Stimulated activated CD8-positive, alpha-beta memory T cell treated with anti-CD3 and anti-CD28 coated beads, Interleukin-12 subunit alpha, Interleukin-12 subunit beta, amount 100 ng/mL, for 4 hours (primary cell): ENCODE data around the gene TFCP2L1.
"Not testable (repeated sequence)": the region's sequence is repeated elsewhere in the genome, so short reads cannot be mapped to it uniquely, and the experiment has no call there.

ENCODE experiments used
- DNase-seq: peaks from one replicate; pipeline ENCODE4 v3.0.0-alpha.2; 2020; ENCODE audit warnings: low read depth

The TFCP2L1 gene, protein sequence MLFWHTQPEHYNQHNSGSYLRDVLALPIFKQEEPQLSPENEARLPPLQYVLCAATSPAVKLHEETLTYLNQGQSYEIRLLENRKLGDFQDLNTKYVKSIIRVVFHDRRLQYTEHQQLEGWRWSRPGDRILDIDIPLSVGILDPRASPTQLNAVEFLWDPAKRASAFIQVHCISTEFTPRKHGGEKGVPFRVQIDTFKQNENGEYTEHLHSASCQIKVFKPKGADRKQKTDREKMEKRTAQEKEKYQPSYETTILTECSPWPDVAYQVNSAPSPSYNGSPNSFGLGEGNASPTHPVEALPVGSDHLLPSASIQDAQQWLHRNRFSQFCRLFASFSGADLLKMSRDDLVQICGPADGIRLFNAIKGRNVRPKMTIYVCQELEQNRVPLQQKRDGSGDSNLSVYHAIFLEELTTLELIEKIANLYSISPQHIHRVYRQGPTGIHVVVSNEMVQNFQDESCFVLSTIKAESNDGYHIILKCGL

GRCh38 chr2:121284463-121285449, at the start of gene TFCP2L1:
TFCP2L1 (minus strand) TSS chr2:121285202; CDS start chr2:121285109, 93 bp downstream.
- no peak for DNase-seq

DNA sequence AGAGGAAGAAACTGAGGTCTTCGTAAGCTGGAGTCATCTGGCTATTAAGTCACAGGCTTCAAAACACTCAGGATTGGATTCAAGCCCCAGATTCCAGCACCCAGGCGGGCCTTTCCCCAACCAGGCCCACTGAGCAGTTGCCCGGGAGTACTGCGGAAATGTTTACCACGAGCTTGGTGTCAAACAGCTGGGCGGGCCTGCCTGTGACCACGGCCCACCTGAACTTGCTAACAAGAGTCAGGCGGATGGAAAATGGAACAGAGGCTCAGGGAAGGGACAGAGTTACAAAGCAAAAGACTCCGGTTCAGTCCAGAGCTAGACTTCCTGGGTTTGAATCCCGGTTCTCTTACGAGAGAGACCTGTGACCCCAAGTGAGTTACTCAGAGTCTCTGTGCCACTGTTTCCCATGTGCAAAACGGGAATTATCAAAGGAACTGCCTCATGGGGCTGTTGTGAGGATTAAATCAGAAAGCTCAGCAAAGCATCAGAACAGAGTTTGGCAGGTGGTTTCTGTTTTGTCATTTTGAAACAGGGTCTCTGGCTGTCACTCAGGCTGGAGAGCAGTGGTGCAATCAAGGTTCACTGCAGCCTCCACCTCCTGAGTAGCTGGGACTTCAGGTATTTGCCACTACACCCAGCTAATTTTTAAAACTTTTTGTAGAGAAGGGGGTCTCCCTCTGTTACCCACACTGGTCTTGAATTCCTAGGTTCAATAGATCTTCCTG, 49.0 kb upstream of the TFCP2L1 start:
- no peak for DNase-seq

GRCh38 chr2:121333231-121333630, 48.2 kb upstream of the TFCP2L1 start:
- no peak for DNase-seq

DNA sequence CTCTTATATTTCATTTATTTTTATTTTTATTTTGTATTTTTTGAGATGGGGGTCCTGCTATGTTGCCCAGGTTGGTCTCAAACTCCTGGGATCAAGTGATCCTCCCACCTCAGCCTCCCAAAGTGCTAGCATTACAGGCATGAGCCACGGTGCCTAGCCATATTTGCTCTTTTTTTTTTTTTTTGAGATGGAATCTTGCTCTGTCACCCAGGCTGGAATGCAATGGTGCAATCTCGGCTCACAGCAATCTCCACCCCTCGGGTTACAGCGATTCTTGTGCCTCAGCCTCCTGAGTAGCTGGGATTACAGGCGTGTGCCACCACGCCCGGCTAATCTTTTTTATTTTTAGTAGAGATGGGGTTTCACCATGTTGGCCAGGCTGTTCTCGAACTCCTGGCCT, 46.3 kb upstream of the TFCP2L1 start:
- DNase-seq = not testable (repeated sequence)

DNA sequence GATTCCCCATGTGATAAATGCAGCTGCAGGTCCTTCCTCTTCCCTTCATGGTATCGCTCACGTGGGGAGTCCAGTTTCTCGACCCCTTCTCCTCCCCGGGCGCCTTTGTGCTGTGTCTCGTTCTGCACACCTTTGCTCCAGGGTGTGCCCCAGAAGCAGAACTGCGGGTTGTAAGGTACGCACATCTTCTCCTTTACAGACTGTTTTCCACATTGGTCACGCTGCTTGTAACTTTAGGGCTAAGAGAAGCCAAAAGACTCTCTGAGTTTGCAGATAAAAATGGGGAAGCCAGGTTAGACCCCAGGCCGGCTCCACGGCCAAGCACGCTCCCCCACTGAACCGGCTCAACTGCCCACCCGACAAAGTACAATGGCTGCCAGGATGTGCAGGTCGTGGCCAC, 45.9 kb upstream of the TFCP2L1 start:
- no peak for DNase-seq

- DNase-seq = no peak
Measured at GRCh38 chr2:121329786-121330185, 44.8 kb upstream of the TFCP2L1 start.

DNA sequence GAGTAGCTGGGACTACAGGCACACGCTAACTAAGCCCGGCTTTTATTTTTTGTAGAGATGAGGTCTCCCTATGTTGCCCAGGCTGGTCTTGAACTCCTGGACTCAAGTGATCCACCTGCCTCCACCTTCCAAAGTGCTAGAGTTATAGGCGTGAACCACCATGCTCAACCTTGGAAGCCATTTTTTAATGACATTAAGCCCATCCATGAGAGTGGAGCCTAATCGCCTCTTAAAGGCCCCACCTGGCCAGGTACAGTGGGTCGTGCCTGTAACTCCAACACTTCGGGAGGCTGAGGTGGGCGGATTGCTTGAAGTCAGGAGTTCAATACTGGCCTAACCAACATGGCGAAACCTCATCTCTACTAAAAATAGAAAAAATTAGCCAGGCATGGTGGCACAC, 41.6 kb upstream of the TFCP2L1 start:
- DNase-seq = no peak

DNA sequence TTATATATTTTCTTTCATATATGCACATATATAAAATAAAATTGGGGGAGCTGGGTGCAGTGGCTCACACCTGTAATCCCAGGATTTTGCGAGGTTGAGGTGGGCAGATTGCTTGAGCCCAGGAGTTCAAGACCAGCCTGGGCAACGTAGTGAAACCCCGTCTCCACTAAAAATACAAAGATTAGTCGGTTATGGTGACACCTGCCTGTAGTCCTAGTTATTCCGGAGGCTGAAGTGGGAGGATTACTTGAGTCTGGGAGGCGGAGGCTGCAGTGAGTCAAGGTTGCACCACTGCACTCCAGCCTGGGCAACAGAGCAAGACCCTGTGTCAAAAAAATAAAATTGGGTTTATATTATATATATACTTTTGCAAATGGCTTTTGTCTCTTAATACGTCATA, 39.6 kb upstream of the TFCP2L1 start:
- no peak for DNase-seq

- DNase-seq = no peak
Measured at GRCh38 chr2:121321476-121321875, 36.5 kb upstream of the TFCP2L1 start.

GRCh38 chr2:121319941-121320340, 34.9 kb upstream of the TFCP2L1 start:
- DNase-seq = no peak

- no peak for DNase-seq
Measured at GRCh38 chr2:121316986-121317385, 32.0 kb upstream of the TFCP2L1 start.

GRCh38 chr2:121313701-121314100, 28.7 kb upstream of the TFCP2L1 start:
- not testable (repeated sequence) for DNase-seq

DNA sequence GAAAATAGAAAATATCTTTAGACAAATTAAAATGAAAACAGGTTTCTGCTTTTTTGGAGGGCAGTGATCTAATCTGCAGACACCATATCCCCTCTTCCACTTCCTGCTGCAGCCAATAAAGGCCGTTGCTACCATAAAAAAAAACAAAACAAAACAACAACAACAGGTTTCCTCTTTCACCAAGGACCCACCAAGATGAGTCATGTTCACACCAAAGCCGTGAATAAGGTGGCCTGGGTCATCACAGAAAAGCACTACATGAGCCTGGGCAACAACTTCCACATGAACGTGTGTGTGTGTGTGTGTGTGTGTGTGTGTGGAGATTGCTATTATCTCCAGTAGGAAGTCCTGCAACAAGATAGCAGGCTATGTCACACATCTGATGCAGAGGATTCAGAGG, 24.8 kb upstream of the TFCP2L1 start:
- no peak for DNase-seq

- DNase-seq = no peak
Measured at GRCh38 chr2:121309323-121309722, 24.3 kb upstream of the TFCP2L1 start.

DNA sequence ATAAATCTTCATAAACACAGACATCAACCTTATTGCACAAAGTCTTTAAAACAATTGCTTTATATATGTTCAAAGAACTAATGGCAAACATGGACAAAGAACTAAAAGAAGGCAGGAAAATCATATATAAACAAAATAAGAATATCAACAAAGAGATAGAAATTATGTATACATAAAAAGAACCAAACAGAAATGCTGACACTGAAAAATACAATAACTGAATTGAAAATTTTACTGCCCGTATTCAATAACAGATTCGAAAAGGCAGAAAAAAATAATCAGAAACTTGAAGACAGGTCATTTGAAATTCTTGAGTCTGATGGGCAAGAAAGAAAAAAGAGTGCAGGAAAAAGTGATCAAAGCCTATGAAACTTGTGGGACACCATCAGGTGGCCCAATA, 22.0 kb upstream of the TFCP2L1 start:
- no peak for DNase-seq

DNA sequence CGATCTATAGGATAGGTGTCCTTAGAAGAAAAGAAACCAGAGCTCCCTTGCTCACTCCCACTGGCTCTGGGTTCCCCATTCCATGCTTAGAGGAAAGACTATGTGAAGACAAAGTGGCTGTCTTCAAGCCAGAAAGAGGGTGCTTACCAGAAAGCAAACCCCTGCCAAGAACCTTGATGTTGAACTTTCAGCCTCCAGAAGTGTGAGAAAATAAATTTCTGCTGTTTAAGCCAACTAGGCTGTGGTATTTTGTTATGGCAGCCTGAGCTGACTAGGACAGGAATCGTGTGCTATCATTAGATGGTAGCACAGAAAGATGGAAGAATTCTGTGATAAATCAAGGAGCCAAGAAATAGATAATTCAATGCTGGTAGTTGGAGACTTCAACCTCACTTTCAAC, 19.9 kb upstream of the TFCP2L1 start:
- DNase-seq = no peak

DNA sequence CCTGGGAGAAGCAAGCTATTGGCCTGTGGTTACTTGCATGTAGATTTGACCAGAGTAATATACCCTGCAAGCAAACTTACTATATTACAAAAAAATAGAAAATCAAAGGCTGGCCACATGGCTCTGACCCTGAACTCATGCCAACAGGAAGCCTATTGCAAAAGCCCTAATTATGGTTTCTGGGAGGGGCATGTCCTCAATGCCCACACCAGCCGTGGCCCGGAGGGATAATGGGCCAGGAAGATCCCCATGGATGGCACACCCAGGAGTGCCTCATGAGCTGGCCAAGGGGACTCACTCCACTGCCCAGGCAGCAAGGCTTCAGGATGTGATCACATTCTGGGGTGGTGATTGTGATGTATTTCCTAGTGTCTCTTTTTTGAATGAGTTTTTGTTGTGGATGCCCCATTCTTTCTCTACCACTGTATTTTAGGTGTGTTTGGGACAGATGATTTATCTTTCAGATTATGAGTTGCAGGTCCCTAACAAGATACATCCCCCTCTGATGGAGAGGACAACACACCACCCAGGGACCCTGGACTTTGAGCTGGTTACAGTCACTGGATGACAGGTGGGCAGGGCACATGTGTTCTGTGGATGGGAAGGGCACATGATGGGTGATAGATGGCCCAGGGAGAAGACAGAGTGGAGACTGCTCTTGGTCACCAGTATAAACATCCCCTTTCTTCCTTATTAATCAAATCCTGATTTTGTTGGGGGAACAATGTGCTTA, 18.7 kb upstream of the TFCP2L1 start:
- no peak for DNase-seq

DNA sequence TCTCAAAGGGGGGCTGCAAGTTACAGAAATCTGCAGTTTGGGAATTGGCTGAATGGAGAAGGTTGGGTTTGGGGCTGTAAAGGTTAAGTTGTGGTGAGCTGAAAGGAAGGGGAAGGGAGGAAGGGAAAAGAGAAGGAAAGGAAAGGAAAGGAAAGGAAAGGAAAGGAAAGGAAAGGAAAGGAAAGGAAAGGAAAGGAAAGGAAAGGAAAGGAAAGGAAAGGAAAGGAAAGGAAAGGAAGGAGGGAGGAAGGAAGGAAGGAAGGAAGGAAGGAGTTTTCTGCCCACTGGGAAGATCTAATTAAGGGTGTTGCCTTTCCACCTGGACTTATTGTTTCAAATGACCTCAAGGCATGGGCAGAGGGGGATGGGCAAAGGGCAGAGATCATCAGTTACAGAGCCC, 16.2 kb upstream of the TFCP2L1 start:
- DNase-seq = not testable (repeated sequence)

GRCh38 chr2:121298476-121298875, 13.5 kb upstream of the TFCP2L1 start:
- DNase-seq = no peak

DNA sequence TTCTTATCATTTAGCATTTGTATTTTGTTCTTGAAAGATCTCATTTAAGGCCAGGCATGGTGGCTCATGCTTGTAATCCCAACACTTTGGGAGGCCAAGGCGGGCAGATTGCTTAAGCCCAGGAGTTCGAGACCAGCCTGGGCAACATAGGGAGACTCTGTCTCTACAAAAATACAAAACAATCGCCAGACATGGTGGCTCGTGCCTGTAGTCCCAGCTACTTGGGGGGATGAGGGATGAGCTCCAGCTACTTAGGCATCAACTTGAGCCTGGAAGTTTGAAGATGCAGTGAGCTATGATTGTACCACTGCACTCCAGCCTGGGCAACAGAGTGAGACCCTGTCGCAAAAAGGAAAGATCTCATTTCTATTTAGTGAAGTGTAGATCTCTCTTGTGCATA, 12.9 kb upstream of the TFCP2L1 start:
- DNase-seq = not testable (repeated sequence)

DNA sequence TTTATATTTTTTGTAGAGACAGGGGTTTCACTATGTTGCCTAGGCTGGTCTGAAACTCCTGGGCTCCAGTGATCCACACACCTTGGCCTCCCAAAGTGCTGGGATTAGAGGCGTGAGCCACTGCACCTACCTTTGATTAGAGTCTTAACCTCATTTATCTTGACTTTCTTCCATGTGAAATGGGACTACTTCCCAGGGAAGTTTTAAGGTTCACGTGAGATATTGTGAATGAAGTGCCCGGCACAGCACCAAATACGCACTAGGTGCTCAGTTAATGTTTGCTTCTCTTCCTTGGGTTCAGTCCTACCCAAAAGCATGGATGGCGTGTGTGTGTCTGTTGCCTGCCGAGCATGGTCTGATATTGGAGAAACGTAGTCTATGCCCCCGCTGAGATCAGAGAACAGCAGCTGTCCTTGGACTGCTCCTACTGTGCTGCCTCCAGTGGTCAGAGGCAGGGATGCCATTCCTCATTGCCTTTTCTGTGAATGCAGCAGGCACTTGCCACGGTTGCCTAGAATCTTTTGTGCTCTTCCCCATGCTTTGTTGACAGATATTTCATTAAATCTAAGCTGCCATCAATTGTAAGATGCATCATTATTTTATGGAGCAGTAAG, 12.3 kb upstream of the TFCP2L1 start:
- DNase-seq = no peak
